Activated CD4-positive, CD25-positive, alpha-beta regulatory T cell treated with anti-CD3 and anti-CD28 coated beads, Interleukin-2, amount 50 U/mL, for 16 hours (primary cell): ENCODE data around the gene KRT6B.
"Not testable (repeated sequence)": the region's sequence is repeated elsewhere in the genome, so short reads cannot be mapped to it uniquely, and the experiment has no call there.

Experiments
- DNase-seq: peaks from one replicate; pipeline ENCODE4 v3.0.0-alpha.2; 2020; ENCODE audit warnings: low read depth, low spot score

Gene KRT6B

GRCh38 chr12:52413202-52413601 lies 38.7 kb downstream of the KRT6B start:
- no peak for DNase-seq

GRCh38 chr12:52411815-52412214 lies 40.1 kb downstream of the KRT6B start:
- DNase-seq, result no peak

GRCh38 chr12:52410589-52411248 lies 41.2 kb downstream of the KRT6B start:
- not testable (repeated sequence) for DNase-seq

GRCh38 chr12:52407918-52408317 lies 44.0 kb downstream of the KRT6B start:
- DNase-seq, result no peak

- no peak for DNase-seq
These were observed 46.0 kb downstream of the KRT6B start, which contains the start of gene KRT82 for GRCh38 chr12:52405922-52406385. Gene KRT82 (minus strand): TSS chr12:52406335. CDS start chr12:52406277, 58 bp downstream.

- DNase-seq, result no peak
These were observed 47.0 kb downstream of the KRT6B start for GRCh38 chr12:52404951-52405350.

GRCh38 chr12:52403561-52403960 lies 48.4 kb downstream of the KRT6B start:
- DNase-seq, result no peak

GRCh38 chr12:52402873-52403540 lies 48.9 kb downstream of the KRT6B start:
- DNase-seq, result no peak

- no peak for DNase-seq
These were observed 49.6 kb downstream of the KRT6B start for GRCh38 chr12:52402377-52402776.

GRCh38 chr12:52401926-52402325 lies 50.0 kb downstream of the KRT6B start:
- DNase-seq, result no peak

GRCh38 chr12:52401526-52401925 lies 50.4 kb downstream of the KRT6B start:
- DNase-seq, result no peak

- no peak for DNase-seq
These were observed 51.0 kb downstream of the KRT6B start for GRCh38 chr12:52400906-52401305.

GRCh38 chr12:52399756-52400155 lies 52.2 kb downstream of the KRT6B start:
- no peak for DNase-seq

GRCh38 chr12:52398176-52398575 lies 53.8 kb downstream of the KRT6B start:
- DNase-seq, result no peak

- DNase-seq, result no peak
These were observed 55.3 kb downstream of the KRT6B start for GRCh38 chr12:52396656-52397055.
